Gastrocnemius medialis (tissue), 4 donors: ENCODE results near the gene ETF1. TPM values are rescaled to one million over a fixed set of nuclear protein-coding genes. Genes with fewer than 3 reads are reported as not detected.

Experiments used
- ATAC-seq, 2 donors: fragments of 150-250 bp; one replicate each; pipeline ENCODE4 v1.9.1; 2016
- DNase-seq, 2 donors: peaks; one replicate each; pipeline ENCODE4 v3.0.0-alpha.2; 2019
- H3K27ac ChIP-seq, 4 donors: fragments of 200-600 bp; sonication (generic); 1 replicate in 1 of 4; 2 replicates in 3 of 4; pipeline ENCODE4 v1.5.1; 2016 to 2018; ENCODE audit warnings: mild to moderate bottlenecking in 2 of 4, moderate library complexity in 1 of 4
- H3K27me3 ChIP-seq, 3 donors: fragments of 200-600 bp; sonication (generic) in 2 of 3; 1 replicate in 1 of 3; 2 replicates in 2 of 3; pipeline versions ENCODE4 v1.5.1 to v1.6.0; 2016 to 2019; ENCODE audit warnings: mild to moderate bottlenecking in 1 of 3, moderate library complexity in 1 of 3
- H3K36me3 ChIP-seq, 2 donors: fragments of 200-600 bp; sonication (generic) in 1 of 2; one replicate each; pipeline ENCODE4 v1.5.1; 2017 to 2018
- H3K4me1 ChIP-seq, 2 donors: fragments of 200-600 bp; sonication (generic) in 1 of 2; one replicate each; pipeline ENCODE4 v1.5.1; 2016 to 2017; ENCODE audit warnings: mild to moderate bottlenecking in 2 of 2
- H3K4me3 ChIP-seq, 4 donors: fragments of 200-600 bp; sonication (generic) in 3 of 4; 1 replicate in 1 of 4; 2 replicates in 3 of 4; pipeline ENCODE4 v1.5.1; 2016 to 2019; ENCODE audit warnings: mild to moderate bottlenecking in 2 of 4
- H3K9me3 ChIP-seq, 3 donors: fragments of 200-600 bp; sonication (generic) in 2 of 3; 1 replicate in 1 of 3; 2 replicates in 2 of 3; pipeline ENCODE4 v1.5.1; 2016 to 2019
- CTCF ChIP-seq, 5 experiments: fragments of 450-650 bp in 3 of 5; fragments of 200-600 bp in 2 of 5; sonication (generic) in 2 of 5; IDR thresholded peaks in 4 of 5; conservative IDR thresholded peaks in 1 of 5; 1 replicate in 4 of 5; 2 replicates in 1 of 5; pipeline ENCODE4 v1.5.1; 2016 to 2019; ENCODE audit warnings: antibody characterized with exemption in 5 of 5, mild to moderate bottlenecking in 3 of 5, moderate library complexity in 3 of 5
- POLR2A ChIP-seq, 2 donors: fragments of 450-650 bp; IDR thresholded peaks; one replicate each; pipeline ENCODE4 v1.6.1; 2017; ENCODE audit warnings: antibody characterized with exemption in 2 of 2, mild to moderate bottlenecking in 2 of 2, moderate library complexity in 2 of 2
- in situ Hi-C, 4 donors: fragments of 200-750 bp; cut with MboI; loops; one replicate each; pipeline versions ENCODE4 v1.15.0 to v1.8.0; 2017; ENCODE audit warnings: low sequenced_read_pairs in 4 of 4
- intact Hi-C: fragments of 100-400 bp; cut with DNase I; formaldehyde crosslinking; loops from one replicate; pipeline ENCODE4 v1.15.1; 2023; ENCODE audit warnings: low total_unique reads
- total RNA-seq, 4 donors: library from RNA; depleted of rRNA; stranded (reverse); fragments of >200 nt; gene quantifications; one replicate each; pipeline versions ENCODE4 v1.1.0 to v1.2.3, GENCODE V29; 2016

The ETF1 gene
- total RNA-seq, 4 donors from 2014 or later = 99.9 to 139 (median 117) TPM

- no peaks in the 10 kb centered on the region for H3K9me3 ChIP-seq
- no peaks in the 10 kb centered on the region for H3K27me3 ChIP-seq
- peaks cover 12 to 22% of the 10 kb centered on the region in 2 donors for H3K4me1 ChIP-seq
- peak; percentile 95 to 96 for ATAC-seq
- peak in 3 of 5 experiments; percentile 27 to 61 (median 42) for TF ChIP-seq CTCF (IDR thresholded peaks at IDR 0.05 in 4 of 5, conservative IDR thresholded peaks at IDR 0.05 in 1 of 5)
- TF ChIP-seq POLR2A (IDR thresholded peaks at IDR 0.05) = peak; percentile 95 to 98
- H3K27ac ChIP-seq = peak within 1 kb of the TSS; percentile 97 to 99 (median 98)
- H3K4me3 ChIP-seq = peak within 1 kb of the TSS; percentile 79 to 97 (median 91)
- H3K36me3 ChIP-seq = peaks cover 3 to 34% of the 10 kb centered on the region in 2 donors
- in situ Hi-C loops = loop anchor here (5.0 to 25.0 kb wide), 3 partner anchors 687 to 692 kb away; no protein-coding TSS in a partner anchor
- peak; percentile 98 to 99 for DNase-seq
- intact Hi-C loops = loop anchor here (1.0 to 5.0 kb wide), 7 partner anchors 32 to 986 kb away; partner anchors contain the start of genes CTNNA1, ETF1, HNRNPA0 and SIL1
Observed at GRCh38 chr5:138575194-138576015, 32.4 kb upstream of the ETF1 start, which contains the start of gene HSPA9. Gene HSPA9 (minus strand): TSS chr5:138575401. CDS start chr5:138575318, 83 bp downstream.

GRCh38 chr5:138574744-138575193 lies 31.7 kb upstream of the ETF1 start:
- peaks cover 9 to 40% of the 10 kb centered on the region in 2 donors for H3K36me3 ChIP-seq
- peak overlapping the region; percentile 97 to 99 (median 98) for H3K27ac ChIP-seq
- H3K4me3 ChIP-seq = peak overlapping the region; percentile 79 to 97 (median 91)
- no peak for DNase-seq
- no peaks in the 10 kb centered on the region for H3K27me3 ChIP-seq
- no peak for TF ChIP-seq POLR2A (IDR thresholded peaks at IDR 0.05)
- no peak for TF ChIP-seq CTCF (IDR thresholded peaks at IDR 0.05 in 4 of 5, conservative IDR thresholded peaks at IDR 0.05 in 1 of 5)
- H3K4me1 ChIP-seq = peaks cover 12 to 29% of the 10 kb centered on the region in 2 donors
- in situ Hi-C loops (loop anchor here (5.0 to 25.0 kb wide), 3 partner anchors 688 to 693 kb away; no protein-coding TSS in a partner anchor), intact Hi-C loops (loop anchor here (1.0 to 5.0 kb wide), 7 partner anchors 31 to 987 kb away; partner anchors contain the start of genes CTNNA1, ETF1, HNRNPA0 and SIL1)
- peak; percentile 22 to 23 for ATAC-seq
- H3K9me3 ChIP-seq = no peaks in the 10 kb centered on the region

GRCh38 chr5:138573949-138574670 lies 31.1 kb upstream of the ETF1 start:
- intact Hi-C loops (loop anchor here (2.0 kb wide), 1 partner anchor 179 kb away; the partner anchor contains the start of gene CTNNA1), in situ Hi-C loops (loop anchor here in 1 of 4 donors (10.0 kb wide), 1 partner anchor 691 kb away; no protein-coding TSS in a partner anchor)
- no peak for DNase-seq
- Histone ChIP-seq H3K4me3 (peak overlapping the region; percentile 79 to 97 (median 91)), H3K36me3 (peaks cover 11 to 47% of the 10 kb centered on the region in 2 donors), H3K9me3 (no peaks in the 10 kb centered on the region), H3K27ac (peak overlapping the region; percentile 97 to 99 (median 98)), H3K27me3 (no peaks in the 10 kb centered on the region), H3K4me1 (peaks cover 12 to 31% of the 10 kb centered on the region in 2 donors)
- no peak for ATAC-seq
- TF ChIP-seq POLR2A (IDR thresholded peaks at IDR 0.05) (no peak), CTCF (IDR thresholded peaks at IDR 0.05 in 4 of 5, conservative IDR thresholded peaks at IDR 0.05 in 1 of 5) (no peak)

- Histone ChIP-seq H3K27ac (peak overlapping the region; percentile 97 to 99 (median 98)), H3K27me3 (no peaks in the 10 kb centered on the region), H3K4me1 (peaks cover 12 to 31% of the 10 kb centered on the region in 2 donors), H3K9me3 (no peaks in the 10 kb centered on the region), H3K4me3 (peak overlapping the region in 1 of 4 donors; percentile 92), H3K36me3 (peaks cover 11 to 56% of the 10 kb centered on the region in 2 donors)
- DNase-seq (no peak), ATAC-seq (no peak)
- in situ Hi-C loops (loop anchor here in 1 of 4 donors (10.0 kb wide), 1 partner anchor 692 kb away; no protein-coding TSS in a partner anchor), intact Hi-C loops (no loop called here)
- TF ChIP-seq CTCF (IDR thresholded peaks at IDR 0.05 in 4 of 5, conservative IDR thresholded peaks at IDR 0.05 in 1 of 5) (no peak), POLR2A (IDR thresholded peaks at IDR 0.05) (no peak)
Observed at GRCh38 chr5:138573223-138573622, 30.2 kb upstream of the ETF1 start.
